ENCODE data around the gene ITGA11. TPM values are rescaled to one million over a fixed set of nuclear protein-coding genes. Genes with fewer than 3 reads are reported as not detected.

ITGA11 gene
- total and polyA plus RNA-seq, 4 experiments from 2014 or later: not detected

DNA sequence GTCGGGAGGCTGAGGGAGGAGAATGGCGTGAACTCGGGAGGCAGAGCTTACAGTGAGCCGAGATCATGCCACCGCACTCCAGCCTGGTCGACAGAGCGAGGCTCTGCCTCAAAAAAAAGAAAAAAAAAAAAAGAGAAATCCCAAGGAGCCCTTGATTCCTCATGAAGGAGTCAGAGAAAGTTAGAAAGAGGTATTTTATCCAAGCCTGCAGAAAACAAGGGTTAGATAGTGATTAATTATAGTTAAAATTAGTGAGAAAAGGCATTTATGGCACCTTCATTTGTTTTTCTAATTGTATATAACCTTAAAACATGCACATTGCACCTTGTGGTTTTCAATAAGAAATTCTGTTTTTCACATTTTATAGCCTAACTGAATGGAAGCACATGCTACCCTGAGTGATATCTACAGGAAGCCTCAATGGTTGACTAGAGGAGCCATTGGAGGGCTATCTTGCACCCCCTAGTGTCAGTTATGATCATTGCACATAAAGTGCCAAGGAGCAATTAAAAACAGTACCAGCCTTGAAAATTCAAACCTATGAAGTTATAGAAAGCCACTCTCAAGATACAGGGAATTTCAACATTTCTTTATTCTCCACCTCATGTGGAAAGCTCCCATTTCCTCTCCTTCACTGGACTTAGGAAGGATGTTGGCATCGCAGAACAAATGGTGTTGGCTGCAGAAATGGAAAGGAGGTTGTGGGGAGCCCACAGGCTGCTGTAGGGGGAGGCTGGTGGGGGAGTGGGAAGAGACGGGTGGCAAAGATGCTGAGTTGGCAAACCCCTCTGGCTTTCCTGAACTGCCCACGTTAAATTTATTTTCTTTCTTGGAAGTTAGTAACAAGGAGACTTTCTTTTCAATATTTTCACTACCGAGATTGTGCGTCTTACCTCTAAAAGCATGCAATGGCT lies 48.5 kb downstream of the ITGA11 start:
- H3K4me1 ChIP-seq (ENCODE audit: insufficient read depth, low read length): peaks cover 11% of the 10 kb centered on the region
- CTCF ChIA-PET (ENCODE audit: partially characterized antibody): interaction anchor here (0.6 to 4.4 kb wide), 10 partner anchors 9 to 130 kb away, joined by 3 to 29 read pairs (median 4); no protein-coding TSS in a partner anchor
- no peak overlapping the region for H3K4me3 Mint-ChIP-seq
- POLR2A ChIA-PET (ENCODE audit: partially characterized antibody): no interaction called here
- H3K9me3 ChIP-seq (ENCODE audit: control insufficient read depth in 1 of 2, low read length in 2 of 2): no peaks in the 10 kb centered on the region
- peaks cover 8 to 13% (median 11%) of the 10 kb centered on the region in 4 donors for H3K4me1 Mint-ChIP-seq
- DNase-seq: peak in 4 of 5 donors; percentile 39 to 53 (median 42)
- peaks cover 0 to 6% (median 0%) of the 10 kb centered on the region in 8 donors for H3K9me3 Mint-ChIP-seq
- H3K27me3 Mint-ChIP-seq: peaks cover 0 to 5% of the 10 kb centered on the region in 2 donors
- no peak overlapping the region for H3K27ac Mint-ChIP-seq
- no peaks in the 10 kb centered on the region for H3K36me3 Mint-ChIP-seq
- intact Hi-C loops (cut with micrococcal nuclease): no loop called here
- no peaks in the 10 kb centered on the region for H3K27me3 ChIP-seq (ENCODE audit: insufficient read depth, low read length)
- no peak overlapping the region for H3K4me3 ChIP-seq (ENCODE audit: low read length in 2 of 2)
- H3K36me3 ChIP-seq (ENCODE audit: insufficient read depth, low read length): no peaks in the 10 kb centered on the region
- no peak overlapping the region for H3K27ac ChIP-seq (ENCODE audit: low read depth, low read length)

DNA sequence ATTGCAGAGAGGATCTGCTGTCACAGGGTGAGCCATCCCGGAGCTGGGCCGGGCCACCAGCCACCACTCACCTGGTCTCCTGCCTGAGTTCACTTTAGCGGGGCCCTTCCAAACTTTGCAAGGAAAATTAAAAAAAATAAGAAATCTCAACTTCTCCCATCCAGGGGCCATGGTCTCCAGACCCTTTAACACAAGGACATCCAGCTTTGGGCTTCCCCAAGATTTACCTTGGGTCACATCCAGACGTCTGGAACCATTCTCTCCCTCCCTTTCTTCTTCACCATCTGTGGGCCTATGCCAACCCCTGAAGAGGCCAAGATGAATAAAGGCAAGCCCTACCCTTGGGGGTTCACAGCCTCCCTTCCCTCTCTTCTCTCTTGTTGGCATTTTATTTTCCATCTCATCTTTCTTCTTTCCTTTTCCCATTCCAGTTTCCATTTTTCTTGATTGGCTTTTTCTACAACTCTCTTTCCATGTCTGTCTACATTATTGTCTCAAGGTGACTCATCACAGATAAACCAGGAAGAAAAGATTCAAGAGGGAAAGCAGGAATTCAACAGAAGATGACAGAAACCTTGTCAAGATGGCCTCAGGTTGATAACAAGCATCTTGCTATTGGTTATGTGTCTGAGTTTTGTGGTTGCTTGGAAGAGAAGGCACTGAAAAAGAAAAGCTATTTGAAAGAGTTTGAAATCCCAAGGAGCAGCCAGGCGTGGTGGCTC lies 49.5 kb downstream of the ITGA11 start:
- Mint-ChIP-seq H3K27me3 (peaks cover 0 to 5% of the 10 kb centered on the region in 2 donors), H3K27ac (no peak overlapping the region), H3K4me1 (peaks cover 8 to 13% (median 11%) of the 10 kb centered on the region in 4 donors), H3K9me3 (peaks cover 0 to 6% (median 0%) of the 10 kb centered on the region in 8 donors), H3K36me3 (no peaks in the 10 kb centered on the region), H3K4me3 (no peak overlapping the region)
- Histone ChIP-seq H3K4me3 (ENCODE audit: low read length in 2 of 2) (no peak overlapping the region), H3K36me3 (ENCODE audit: insufficient read depth, low read length) (no peaks in the 10 kb centered on the region), H3K4me1 (ENCODE audit: insufficient read depth, low read length) (peaks cover 11% of the 10 kb centered on the region), H3K9me3 (ENCODE audit: control insufficient read depth in 1 of 2, low read length in 2 of 2) (no peaks in the 10 kb centered on the region), H3K27me3 (ENCODE audit: insufficient read depth, low read length) (no peaks in the 10 kb centered on the region), H3K27ac (ENCODE audit: low read depth, low read length) (no peak overlapping the region)
- POLR2A ChIA-PET (ENCODE audit: partially characterized antibody): no interaction called here
- CTCF ChIA-PET (ENCODE audit: partially characterized antibody): interaction anchor here (0.6 to 4.4 kb wide), 7 partner anchors 10 to 131 kb away, joined by 3 to 29 read pairs (median 4); no protein-coding TSS in a partner anchor
- intact Hi-C loops (cut with micrococcal nuclease): no loop called here
- DNase-seq: no peak

DNA sequence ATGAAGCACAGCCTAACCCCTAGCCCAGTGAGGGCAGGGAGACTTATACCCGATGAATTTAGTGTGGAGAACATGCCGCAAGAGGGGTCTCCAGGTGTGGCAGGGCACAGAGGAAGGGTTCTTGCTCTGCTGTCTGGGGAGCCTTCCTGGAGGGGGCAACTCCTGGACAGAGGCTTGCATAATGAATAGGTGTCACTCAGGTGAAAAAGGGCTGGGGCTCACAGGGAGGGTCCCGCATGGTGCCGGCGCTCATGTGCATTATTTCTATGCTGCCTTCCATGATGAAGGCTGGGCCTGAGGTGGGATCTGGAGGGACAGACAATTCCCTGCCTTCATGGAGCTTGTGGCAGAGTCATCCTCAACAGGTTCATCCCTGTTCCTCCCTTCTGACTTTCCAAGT lies 51.5 kb downstream of the ITGA11 start:
- ChIA-PET CTCF (ENCODE audit: partially characterized antibody) (no interaction called here), POLR2A (ENCODE audit: partially characterized antibody) (interaction anchor here (0.6 kb wide), 1 partner anchor 156 kb away, joined by 3 read pairs; no protein-coding TSS in a partner anchor)
- Histone ChIP-seq H3K27me3 (ENCODE audit: insufficient read depth, low read length) (no peaks in the 10 kb centered on the region), H3K36me3 (ENCODE audit: insufficient read depth, low read length) (no peaks in the 10 kb centered on the region), H3K27ac (ENCODE audit: low read depth, low read length) (no peak overlapping the region), H3K9me3 (ENCODE audit: control insufficient read depth in 1 of 2, low read length in 2 of 2) (no peaks in the 10 kb centered on the region), H3K4me3 (ENCODE audit: low read length in 2 of 2) (no peak overlapping the region), H3K4me1 (ENCODE audit: insufficient read depth, low read length) (peaks cover 11% of the 10 kb centered on the region)
- Mint-ChIP-seq H3K4me1 (peaks cover 8 to 13% (median 11%) of the 10 kb centered on the region in 4 donors), H3K27me3 (peaks cover 0 to 5% of the 10 kb centered on the region in 2 donors), H3K27ac (peak overlapping the region in 2 of 7 donors; percentile 33 to 74), H3K9me3 (peaks cover 0 to 6% (median 0%) of the 10 kb centered on the region in 8 donors), H3K4me3 (no peak overlapping the region), H3K36me3 (no peaks in the 10 kb centered on the region)
- DNase-seq: no peak
- intact Hi-C loops (cut with micrococcal nuclease): no loop called here

DNA sequence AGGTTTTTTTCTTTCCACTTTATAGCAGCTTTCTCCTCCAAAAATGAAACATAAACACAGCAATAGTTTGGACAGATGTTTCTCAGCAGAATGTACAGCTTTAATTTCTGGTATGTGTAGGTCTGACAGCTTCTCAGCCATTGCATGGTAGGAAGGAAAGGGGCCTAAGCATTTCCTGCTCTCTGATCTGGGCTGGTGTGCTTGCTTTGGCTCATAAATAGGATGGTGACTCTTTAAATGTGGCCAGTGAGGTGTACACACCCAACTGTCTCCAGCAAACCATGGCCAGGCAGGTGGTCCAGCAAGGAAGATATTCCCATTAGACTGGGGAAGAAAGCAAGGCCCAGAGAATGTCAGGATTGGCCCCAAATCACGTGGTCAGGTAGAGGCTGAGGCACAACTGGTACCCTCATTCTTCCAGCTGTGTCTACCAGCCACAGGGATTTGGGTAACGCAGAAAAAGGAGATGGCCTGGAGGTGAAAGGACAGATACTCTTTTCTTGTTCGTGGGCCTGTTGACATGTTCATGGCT lies 52.1 kb downstream of the ITGA11 start:
- Mint-ChIP-seq H3K4me1 (peaks cover 8 to 13% (median 11%) of the 10 kb centered on the region in 4 donors), H3K9me3 (peaks cover 0 to 6% (median 0%) of the 10 kb centered on the region in 8 donors), H3K27me3 (peaks cover 0 to 3% of the 10 kb centered on the region in 2 donors), H3K27ac (peak overlapping the region in 3 of 7 donors; percentile 10 to 74 (median 53)), H3K4me3 (peak overlapping the region in 3 of 8 donors; percentile 7 to 25 (median 17)), H3K36me3 (no peaks in the 10 kb centered on the region)
- no peaks in the 10 kb centered on the region for H3K36me3 ChIP-seq (ENCODE audit: insufficient read depth, low read length)
- no peaks in the 10 kb centered on the region for H3K9me3 ChIP-seq (ENCODE audit: control insufficient read depth in 1 of 2, low read length in 2 of 2)
- ChIA-PET POLR2A (ENCODE audit: partially characterized antibody) (no interaction called here), CTCF (ENCODE audit: partially characterized antibody) (interaction anchor here (0.9 to 1.8 kb wide), 3 partner anchors 70 to 127 kb away, joined by 3 to 11 read pairs (median 6); no protein-coding TSS in a partner anchor)
- no peaks in the 10 kb centered on the region for H3K27me3 ChIP-seq (ENCODE audit: insufficient read depth, low read length)
- DNase-seq: no peak
- no peak overlapping the region for H3K27ac ChIP-seq (ENCODE audit: low read depth, low read length)
- H3K4me1 ChIP-seq (ENCODE audit: insufficient read depth, low read length): peaks cover 11% of the 10 kb centered on the region
- intact Hi-C loops (cut with micrococcal nuclease): no loop called here
- no peak overlapping the region for H3K4me3 ChIP-seq (ENCODE audit: low read length in 2 of 2)

DNA sequence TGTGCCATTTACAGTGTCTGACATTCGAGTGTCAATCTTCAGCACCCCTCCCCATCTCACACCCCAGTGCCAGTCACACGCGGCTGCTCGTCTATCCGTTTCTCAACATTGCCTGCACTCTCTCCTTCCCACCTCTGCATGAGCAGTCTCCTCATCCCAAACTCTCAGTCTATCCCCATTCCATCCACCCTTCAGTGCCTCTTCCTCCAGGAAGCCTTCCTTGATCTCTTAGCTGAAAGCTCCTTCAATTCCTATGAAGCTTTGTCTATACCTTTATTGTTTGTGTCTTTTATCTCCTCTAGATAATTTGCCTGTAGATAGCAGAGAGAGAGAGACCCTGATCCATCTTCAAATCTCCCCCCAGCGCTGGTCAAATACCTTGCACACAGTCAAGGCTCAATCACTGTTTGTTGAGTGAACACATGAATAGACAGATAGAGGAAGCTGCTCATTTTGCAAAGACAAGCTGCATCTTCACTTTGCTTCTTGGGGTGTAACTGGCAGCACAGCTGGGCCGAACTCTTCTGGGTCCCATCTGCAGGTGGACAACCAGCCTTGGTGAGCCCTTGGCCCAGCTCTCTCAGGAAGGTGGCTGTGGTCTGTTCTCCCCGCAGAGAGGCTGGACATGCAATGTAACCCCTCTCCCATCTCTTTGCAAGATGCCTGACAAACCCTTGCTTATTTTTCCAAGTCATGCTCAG lies 52.8 kb downstream of the ITGA11 start:
- H3K27ac Mint-ChIP-seq: peak overlapping the region in 1 of 7 donors; percentile 10
- ChIA-PET POLR2A (ENCODE audit: partially characterized antibody) (no interaction called here), CTCF (ENCODE audit: partially characterized antibody) (interaction anchor here (0.9 to 1.8 kb wide), 4 partner anchors 11 to 126 kb away, joined by 3 to 11 read pairs (median 4); no protein-coding TSS in a partner anchor)
- no peaks in the 10 kb centered on the region for H3K36me3 Mint-ChIP-seq
- peak overlapping the region in 2 of 8 donors; percentile 0 to 25 for H3K4me3 Mint-ChIP-seq
- Histone ChIP-seq H3K4me1 (ENCODE audit: insufficient read depth, low read length) (peaks cover 11% of the 10 kb centered on the region), H3K27me3 (ENCODE audit: insufficient read depth, low read length) (no peaks in the 10 kb centered on the region), H3K9me3 (ENCODE audit: control insufficient read depth in 1 of 2, low read length in 2 of 2) (no peaks in the 10 kb centered on the region), H3K4me3 (ENCODE audit: low read length in 2 of 2) (no peak overlapping the region), H3K27ac (ENCODE audit: low read depth, low read length) (no peak overlapping the region), H3K36me3 (ENCODE audit: insufficient read depth, low read length) (no peaks in the 10 kb centered on the region)
- DNase-seq: no peak
- H3K4me1 Mint-ChIP-seq: peaks cover 8 to 13% (median 11%) of the 10 kb centered on the region in 4 donors
- peaks cover 0 to 6% (median 0%) of the 10 kb centered on the region in 8 donors for H3K9me3 Mint-ChIP-seq
- peaks cover 0 to 3% of the 10 kb centered on the region in 2 donors for H3K27me3 Mint-ChIP-seq
- intact Hi-C loops (cut with micrococcal nuclease): no loop called here

DNA sequence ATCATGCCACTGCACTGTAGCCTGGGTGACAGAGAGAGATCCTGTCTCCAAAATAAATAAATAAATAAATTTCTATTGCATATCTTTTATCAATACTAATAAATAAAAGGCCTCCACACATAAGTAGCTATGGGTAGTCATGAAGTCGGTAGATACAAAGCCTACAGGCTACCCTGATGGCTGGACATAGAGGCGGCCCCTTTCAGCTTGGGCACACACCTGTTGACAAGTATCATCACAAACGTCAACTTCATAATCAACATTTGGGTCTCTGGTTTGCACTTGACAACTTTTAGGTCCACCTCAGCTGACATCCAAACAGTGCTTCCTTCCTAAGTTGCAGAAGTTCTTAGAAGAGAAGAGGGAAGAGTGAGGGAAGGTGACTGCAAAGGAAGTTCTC lies 53.4 kb downstream of the ITGA11 start:
- Mint-ChIP-seq H3K4me1 (peaks cover 8 to 13% (median 11%) of the 10 kb centered on the region in 4 donors), H3K9me3 (peaks cover 0 to 6% (median 0%) of the 10 kb centered on the region in 8 donors), H3K36me3 (no peaks in the 10 kb centered on the region), H3K27ac (no peak overlapping the region), H3K4me3 (no peak overlapping the region), H3K27me3 (peaks cover 0 to 2% of the 10 kb centered on the region in 2 donors)
- Histone ChIP-seq H3K4me1 (ENCODE audit: insufficient read depth, low read length) (peaks cover 11% of the 10 kb centered on the region), H3K27ac (ENCODE audit: low read depth, low read length) (no peak overlapping the region), H3K4me3 (ENCODE audit: low read length in 2 of 2) (no peak overlapping the region), H3K9me3 (ENCODE audit: control insufficient read depth in 1 of 2, low read length in 2 of 2) (no peaks in the 10 kb centered on the region), H3K36me3 (ENCODE audit: insufficient read depth, low read length) (no peaks in the 10 kb centered on the region), H3K27me3 (ENCODE audit: insufficient read depth, low read length) (no peaks in the 10 kb centered on the region)
- no peak for DNase-seq
- ChIA-PET POLR2A (ENCODE audit: partially characterized antibody) (no interaction called here), CTCF (ENCODE audit: partially characterized antibody) (interaction anchor here (0.9 to 1.8 kb wide), 3 partner anchors 10 to 126 kb away, joined by 3 to 11 read pairs (median 6); no protein-coding TSS in a partner anchor)
- intact Hi-C loops (cut with micrococcal nuclease): no loop called here
